HG02678 (cell line): ENCODE data around the gene TMEM240.
"Not testable (repeated sequence)": the region's sequence is repeated elsewhere in the genome, so short reads cannot be mapped to it uniquely, and the experiment has no call there.

Source experiments
- ATAC-seq: cut with Tn5 transposase; IDR thresholded peaks from one replicate; pipeline ENCODE4 v1.9.1; 2021; ENCODE audit warnings: mild to moderate bottlenecking, moderate library complexity; ENCODE audit not compliant: unreplicated experiment

Gene TMEM240

DNA sequence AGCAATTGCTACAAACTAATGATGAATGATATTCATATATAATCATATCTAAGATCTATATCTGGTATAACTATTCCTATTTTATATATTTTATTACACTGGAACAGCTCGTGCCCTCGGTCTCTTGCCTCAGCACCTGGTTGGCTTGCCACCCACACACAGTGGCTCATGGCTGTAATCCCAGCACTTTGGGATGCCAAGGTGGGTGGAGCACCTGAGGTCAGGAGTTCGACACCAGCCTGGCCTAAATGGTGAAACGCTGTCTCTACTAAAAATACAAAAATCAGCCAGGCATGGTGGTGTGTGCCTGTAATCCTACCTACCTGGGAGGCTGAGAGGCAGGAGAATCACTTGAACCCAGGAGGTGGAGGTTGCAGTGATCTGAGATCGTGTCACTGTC lies 34.6 kb downstream of the TMEM240 start:
- not testable (repeated sequence) for ATAC-seq

DNA sequence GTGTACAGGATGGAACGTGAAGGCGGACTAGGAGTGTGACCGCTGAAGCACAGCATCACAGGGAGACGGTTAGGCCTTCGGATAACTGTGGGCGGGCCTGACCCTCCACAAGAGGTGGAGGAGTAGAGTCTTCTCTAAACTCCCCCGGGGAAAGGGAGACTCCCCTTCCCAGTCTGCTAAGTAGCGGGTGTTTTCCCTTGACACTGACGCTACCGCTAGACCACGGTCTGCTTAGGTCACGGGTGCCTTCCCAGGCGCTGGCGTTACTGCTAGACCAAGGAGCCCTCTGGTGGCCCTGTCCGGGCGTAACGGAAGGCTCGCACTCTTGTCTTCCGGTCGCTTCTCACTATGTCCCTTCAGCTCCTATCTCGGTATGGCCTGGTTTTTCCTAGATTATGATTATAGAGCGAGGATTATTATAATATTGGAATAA lies 35.0 kb downstream of the TMEM240 start:
- peak; percentile 54 for ATAC-seq

DNA sequence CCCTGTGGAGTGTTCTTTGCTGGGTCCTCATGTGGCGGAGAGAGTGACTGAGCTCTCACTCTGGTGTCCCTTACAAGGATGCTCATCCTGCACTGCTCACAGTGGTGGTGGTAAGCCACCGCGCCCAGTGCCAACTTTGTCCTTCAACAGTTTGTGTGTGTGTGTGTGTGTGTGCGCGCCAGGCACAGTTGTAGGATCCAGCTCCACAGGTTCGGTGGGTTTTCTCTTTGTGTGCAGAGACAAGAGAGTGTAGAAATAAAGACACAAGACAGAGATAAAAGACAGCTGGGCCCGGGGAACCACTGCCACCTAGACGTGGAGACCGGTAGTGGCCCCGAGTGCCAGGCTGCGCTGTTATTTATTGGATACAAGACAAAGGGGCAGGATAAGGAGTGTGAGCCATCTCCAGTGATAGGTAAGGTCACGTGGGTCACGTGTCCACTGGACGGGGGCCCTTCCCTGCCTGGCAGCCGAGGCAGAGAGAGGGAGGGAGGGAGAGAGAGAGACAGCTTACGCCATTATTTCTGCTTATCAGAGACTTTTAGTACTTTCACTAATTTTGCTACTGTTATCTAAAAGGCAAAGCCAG lies 35.6 kb downstream of the TMEM240 start:
- not testable (repeated sequence) for ATAC-seq

DNA sequence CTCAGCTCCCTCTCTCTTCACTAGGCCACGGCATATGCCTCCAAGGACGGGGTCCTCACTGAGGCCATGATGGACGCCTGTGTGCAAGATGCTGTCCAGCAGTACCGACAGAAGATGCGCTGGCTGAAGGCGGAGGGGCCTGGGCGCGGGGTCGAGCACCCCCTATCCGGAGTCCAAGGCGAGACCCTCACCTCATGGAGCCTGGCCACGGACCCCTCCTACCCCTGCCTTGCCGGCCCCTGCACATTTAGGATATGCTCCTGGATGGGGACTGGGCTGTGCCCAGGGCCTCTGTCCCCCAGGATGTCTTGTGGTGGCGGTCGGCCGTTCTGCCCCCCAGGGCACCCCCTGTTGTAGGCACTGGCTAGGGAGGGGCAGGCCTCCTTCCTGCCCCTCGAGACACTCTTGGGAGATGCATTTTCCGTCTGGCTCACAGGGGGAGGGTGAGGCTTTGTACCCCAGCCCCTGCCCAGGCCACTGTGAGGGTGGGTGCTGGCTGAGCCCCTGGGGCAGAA lies 44.9 kb downstream of the TMEM240 start:
- ATAC-seq, result not testable (repeated sequence)

DNA sequence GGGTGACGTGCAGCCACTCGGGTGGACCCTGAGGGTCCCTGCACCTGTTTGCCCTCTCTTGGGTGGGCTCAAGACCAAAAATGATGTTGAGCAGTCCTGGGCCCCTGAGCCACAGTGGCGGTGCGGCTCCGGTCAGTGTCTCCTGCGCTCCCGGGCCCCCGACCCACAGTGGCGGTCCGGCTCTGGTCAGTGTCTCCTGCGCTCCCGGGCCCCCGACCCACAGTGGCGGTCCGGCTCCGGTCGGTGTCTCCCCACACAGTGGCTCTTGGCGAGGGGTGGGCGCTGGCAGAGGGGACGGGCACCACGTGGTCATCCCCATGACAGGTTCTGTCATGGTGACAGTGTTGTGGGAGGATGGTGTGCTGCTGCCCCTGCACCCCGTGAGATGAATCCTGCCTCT lies 46.1 kb downstream of the TMEM240 start:
- not testable (repeated sequence) for ATAC-seq

DNA sequence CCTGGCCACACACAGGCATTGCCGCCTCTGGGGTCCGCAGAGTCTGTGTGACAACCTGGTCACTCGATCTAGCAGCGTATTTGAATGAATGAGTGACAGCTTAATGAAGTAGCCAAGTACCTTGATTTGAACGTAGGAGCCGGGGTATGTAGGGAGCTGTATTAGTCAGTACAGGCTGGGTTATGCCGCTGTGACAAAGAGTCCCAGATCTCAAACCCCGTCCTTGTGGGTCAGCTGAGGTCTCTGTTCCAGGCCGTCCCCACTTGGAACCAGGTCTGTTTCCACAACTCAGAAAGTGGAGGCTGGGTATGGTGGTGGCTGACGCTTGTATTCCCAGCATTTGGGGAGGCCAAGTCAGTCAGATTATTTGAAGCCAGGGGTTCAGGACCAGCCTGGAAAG lies 48.8 kb downstream of the TMEM240 start:
- ATAC-seq, result no peak

DNA sequence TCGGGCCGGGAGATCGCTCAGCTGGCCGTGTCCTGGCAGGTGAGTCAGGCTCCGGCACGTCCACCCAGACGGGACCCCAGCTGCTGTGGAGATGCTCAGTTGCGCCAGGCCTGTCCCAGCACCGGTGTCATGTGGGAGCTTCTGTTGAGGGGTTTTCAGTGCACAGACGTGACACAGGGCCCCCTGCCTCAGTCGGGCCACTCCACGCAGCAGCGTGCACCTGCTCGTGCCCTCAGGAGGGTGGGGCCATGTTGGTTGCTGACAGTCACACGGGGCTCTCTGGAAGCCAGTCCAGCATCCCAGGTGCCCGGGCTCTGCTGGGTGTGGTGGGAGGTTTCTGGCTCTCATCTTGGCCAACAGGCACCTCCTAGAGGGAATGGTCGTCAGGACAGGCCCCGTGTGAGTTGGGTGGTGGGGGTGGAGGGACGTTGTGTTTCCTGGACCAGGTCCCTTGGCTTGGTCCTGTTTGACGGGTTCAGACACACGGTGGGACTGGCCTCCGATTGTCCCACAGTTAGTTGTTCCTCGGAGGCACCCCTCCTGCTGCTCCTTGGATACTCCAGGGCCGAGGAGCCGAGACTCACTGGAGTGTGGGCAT lies 49.7 kb downstream of the TMEM240 start:
- no peak for ATAC-seq

DNA sequence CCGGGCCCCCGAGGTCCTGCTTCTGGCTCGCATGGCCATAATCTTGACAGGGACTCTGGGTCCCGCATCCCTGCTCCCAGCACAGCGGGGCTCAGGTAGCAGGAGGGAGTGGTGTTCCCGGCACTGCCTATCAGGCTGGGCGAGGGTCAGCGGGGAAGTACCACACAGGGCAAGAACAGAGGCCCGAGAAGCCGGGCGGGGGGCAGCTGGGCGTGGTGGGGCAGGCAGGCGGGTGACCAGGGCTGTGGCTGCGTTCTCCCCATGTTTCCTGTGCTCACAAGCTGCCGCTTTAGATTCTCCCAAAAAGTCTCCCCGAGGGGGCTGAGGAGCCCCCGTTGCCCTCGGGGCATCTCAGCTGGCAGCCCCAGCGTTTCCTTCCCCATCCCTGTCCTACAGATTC lies 50.6 kb downstream of the TMEM240 start:
- ATAC-seq, result no peak

DNA sequence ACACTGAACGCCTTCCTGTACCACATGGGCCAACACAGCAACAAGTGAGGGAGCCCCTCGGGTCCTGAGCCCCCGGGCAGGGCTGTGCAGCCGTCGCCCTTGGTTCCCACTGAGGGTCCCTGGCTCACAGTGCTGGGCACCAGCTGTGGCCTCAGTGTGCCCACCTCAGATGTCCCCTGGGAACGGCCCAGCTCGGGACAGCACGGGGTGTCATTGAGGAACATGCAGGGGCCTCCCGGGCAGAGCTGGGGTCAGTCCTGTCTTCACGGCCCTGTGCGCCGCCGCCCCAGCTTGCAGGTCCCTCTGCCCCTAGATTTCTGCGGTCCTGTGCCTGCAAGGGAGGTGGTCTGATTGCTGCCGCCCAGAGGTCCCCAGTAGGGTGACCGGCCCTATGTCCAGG lies 51.2 kb downstream of the TMEM240 start:
- no peak for ATAC-seq

DNA sequence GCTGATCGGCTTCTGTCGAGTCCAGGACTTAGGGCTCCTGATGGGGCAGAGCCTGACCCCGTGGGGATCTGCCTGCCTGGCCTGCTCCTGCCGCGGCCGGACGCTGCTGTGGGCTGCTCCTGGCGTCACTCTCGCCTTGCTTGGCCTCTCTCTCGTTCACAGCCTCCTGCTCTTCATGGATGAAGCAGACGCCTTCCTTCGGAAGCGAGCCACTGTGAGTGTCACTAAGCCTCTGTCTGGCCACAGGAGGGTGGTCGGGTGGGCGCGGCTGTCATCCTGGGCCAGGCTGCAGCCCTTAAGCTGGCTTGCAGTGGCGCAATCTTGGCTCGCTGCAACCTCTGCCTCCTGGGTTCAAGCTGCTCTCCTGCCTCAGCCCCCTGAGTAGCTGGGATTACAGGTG lies 52.7 kb downstream of the TMEM240 start:
- no peak for ATAC-seq

DNA sequence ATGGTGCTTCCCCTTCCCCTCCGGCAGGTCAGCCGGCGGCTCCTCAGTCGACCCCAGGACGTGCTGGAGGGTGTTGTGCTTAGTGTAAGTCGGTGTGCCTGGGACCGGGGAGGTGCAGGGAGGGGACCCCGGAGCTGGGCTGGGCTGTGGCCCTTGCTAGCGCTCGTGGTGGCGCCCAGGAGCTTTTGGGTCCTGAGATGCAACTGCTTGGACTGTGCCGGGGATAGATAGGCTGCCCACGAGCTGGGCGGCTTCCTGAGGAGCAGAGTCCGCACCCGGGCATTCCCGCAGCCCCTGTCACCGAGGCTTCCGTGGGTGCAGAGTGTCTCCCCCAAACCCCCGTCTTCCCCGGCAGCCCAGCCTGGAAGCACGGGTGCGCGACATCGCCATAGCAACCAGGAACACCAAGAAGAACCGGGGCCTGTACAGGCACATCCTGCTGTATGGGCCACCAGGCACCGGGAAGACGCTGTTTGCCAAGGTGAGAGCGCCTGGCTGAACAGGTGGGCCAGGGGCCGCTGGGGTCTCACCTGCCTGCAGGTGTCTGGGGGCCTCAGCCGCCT lies 54.6 kb downstream of the TMEM240 start:
- ATAC-seq, result not testable (repeated sequence)

DNA sequence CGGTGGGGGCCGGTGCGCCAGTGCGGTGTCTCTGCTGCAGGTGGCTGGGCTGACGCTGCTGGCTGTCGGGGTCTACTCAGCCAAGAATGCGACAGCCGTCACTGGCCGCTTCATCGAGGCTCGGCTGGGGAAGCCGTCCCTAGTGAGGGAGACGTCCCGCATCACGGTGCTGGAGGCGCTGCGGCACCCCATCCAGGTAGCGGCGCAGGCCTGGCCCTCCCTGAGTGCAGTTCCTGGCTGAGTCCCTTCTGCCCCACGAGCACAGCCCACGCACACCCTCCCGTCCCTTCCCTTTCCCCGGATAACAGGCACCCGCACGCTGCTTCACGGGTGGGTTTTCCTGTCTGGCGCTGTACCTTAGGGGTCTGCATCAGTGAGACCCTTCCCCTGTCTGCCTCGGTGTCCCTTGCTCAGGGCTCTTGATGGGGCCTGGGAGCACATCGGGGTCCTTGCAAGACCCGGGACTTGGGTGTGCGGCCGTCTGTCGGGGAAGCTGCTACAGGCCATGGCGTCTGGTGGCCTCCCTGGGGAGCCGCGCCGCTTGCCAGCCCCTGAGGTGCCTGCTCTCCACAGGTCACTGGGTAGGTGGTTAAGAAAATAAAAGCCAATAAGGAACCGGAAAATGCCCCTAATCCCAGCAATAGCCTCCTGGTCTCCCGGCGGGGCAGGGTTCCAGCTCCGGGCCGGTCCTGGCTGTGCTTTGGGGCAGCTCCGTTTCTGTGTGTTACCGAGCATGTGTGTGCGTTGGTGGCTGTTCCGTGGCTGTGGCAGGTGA lies 55.3 kb downstream of the TMEM240 start:
- not testable (repeated sequence) for ATAC-seq
